Measurements from ENCODE around the gene PRR20B.
"Not testable (repeated sequence)": the region's sequence is repeated elsewhere in the genome, so short reads cannot be mapped to it uniquely, and the experiment has no call there.

The PRR20B gene

DNA sequence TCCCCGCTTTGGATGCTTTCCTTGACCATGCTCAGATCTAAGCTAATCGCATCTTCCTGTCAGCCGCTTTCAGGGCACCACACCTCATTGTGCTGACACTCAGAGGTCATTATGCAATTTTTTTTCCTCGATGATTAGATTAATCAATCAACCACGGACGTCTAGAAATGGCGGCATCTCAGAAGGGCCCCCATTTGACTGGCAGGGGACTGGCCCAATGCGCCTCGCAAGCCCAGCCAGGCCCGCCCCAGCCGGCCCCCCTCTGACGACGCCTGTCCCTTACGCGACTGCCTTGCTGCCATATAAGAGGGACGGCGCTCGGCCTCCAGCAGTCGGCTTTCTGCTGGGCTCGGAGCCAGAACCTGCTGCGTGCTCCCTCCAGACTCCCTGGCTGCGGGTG is at the start of gene PRR20B:
Gene PRR20B, plus strand, starts transcription at position 301 of the 400 bp plus-strand sequence. CDS start 387 bp downstream, outside the sequence.
- DNase-seq = not testable (repeated sequence)

GRCh38 chr13:57114945-57115344 is 32.3 kb upstream of the PRR20B start:
- DNase-seq = no peak

DNA sequence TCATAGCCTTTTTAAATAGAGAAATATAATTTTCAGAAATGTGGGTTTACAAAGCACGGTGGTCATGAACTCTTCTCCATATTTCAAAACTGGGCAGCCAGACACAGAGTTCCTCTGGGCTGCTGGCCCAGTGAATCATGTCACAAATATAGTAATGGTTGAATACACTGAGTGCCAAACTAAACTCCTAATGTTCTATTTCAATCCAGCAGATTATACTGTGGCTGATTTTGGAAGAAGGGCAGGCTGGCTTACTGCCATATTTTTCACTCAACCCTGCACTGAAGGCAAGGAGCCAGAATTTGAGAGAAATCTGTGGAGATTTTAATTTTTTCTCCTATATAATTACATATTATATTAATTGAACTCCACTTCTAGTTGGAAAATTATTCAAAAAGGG is 23.6 kb upstream of the PRR20B start:
- no peak for DNase-seq

- no peak for DNase-seq
These were observed 18.4 kb upstream of the PRR20B start for GRCh38 chr13:57128909-57129308.

GRCh38 chr13:57136093-57136492 is 11.2 kb upstream of the PRR20B start:
- no peak for DNase-seq

GRCh38 chr13:57137585-57137984 is 9.7 kb upstream of the PRR20B start:
- no peak for DNase-seq

DNA sequence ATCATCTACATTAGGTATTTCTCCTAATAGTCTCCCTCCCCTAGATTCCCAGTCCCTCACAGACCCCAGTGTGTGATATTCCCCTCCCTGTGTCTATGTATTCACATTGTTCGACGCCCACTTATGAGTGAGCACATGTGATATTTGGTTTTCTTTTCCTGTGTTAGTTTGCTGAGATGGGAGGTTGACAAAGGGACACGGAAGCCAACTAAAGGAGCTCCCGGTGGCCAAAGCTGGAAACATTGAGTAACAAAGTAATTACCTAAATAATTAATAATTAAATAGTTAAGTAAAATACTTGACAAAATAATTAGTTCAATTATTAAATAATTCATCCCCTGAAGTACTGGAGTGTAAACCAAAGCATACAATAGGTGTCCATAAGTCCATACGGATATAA is 8.3 kb upstream of the PRR20B start:
- no peak for DNase-seq

- DNase-seq = not testable (repeated sequence)
These were observed 7.5 kb upstream of the PRR20B start for GRCh38 chr13:57139781-57140180.

GRCh38 chr13:57140235-57140968 is 6.9 kb upstream of the PRR20B start, which contains the start of gene PRR20A:
TSS of gene PRR20A (plus strand) at chr13:57140918. CDS start at chr13:57141305, 387 bp downstream.
- DNase-seq = not testable (repeated sequence)

- DNase-seq = not testable (repeated sequence)
These were observed 818 bp downstream of the PRR20B start for GRCh38 chr13:57148106-57148505.

- DNase-seq = not testable (repeated sequence)
These were observed 6.5 kb downstream of the PRR20B start, which contains the start of gene PRR20C for GRCh38 chr13:57153761-57154160. TSS of gene PRR20C (plus strand) at chr13:57154061. CDS start at chr13:57154448, 387 bp downstream.

DNA sequence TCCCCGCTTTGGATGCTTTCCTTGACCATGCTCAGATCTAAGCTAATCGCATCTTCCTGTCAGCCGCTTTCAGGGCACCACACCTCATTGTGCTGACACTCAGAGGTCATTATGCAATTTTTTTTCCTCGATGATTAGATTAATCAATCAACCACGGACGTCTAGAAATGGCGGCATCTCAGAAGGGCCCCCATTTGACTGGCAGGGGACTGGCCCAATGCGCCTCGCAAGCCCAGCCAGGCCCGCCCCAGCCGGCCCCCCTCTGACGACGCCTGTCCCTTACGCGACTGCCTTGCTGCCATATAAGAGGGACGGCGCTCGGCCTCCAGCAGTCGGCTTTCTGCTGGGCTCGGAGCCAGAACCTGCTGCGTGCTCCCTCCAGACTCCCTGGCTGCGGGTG is 13.0 kb downstream of the PRR20B start, which contains the start of gene PRR20D:
Gene PRR20D, plus strand, starts transcription at position 301 of the 400 bp plus-strand sequence. CDS start 387 bp downstream, outside the sequence.
- not testable (repeated sequence) for DNase-seq

GRCh38 chr13:57166897-57167296 is 19.6 kb downstream of the PRR20B start, which contains the start of gene PRR20E:
TSS of gene PRR20E (plus strand) at chr13:57167197. CDS start at chr13:57167584, 387 bp downstream.
- not testable (repeated sequence) for DNase-seq

DNA sequence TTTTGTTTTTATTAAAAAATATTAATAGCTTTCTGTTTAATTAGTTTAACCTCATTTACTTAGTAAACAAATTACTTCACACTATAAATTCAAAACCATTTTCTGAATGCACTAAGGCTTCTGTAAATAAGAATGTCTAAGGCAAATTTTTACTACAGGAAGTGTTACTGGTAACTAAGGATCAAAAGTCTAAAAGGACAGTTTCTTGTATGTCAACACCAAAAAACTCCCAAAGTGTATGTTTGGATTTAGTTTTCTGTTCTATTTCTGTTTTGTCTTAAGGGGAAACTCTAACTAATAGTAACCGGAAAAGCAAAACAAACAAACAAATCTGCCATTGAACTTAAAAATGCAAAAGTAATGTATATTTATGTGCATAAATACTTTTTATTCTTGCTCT is 44.4 kb downstream of the PRR20B start:
- no peak for DNase-seq

All from cerebellar nuclear complex (tissue), 1 donor.